ENCODE results near the gene SORCS1. TPM values are rescaled to one million over a fixed set of nuclear protein-coding genes. Genes with fewer than 3 reads are reported as not detected.

The SORCS1 gene
- polyA plus RNA-seq, 3 donors: 0.09 TPM; not detected in 2

DNA sequence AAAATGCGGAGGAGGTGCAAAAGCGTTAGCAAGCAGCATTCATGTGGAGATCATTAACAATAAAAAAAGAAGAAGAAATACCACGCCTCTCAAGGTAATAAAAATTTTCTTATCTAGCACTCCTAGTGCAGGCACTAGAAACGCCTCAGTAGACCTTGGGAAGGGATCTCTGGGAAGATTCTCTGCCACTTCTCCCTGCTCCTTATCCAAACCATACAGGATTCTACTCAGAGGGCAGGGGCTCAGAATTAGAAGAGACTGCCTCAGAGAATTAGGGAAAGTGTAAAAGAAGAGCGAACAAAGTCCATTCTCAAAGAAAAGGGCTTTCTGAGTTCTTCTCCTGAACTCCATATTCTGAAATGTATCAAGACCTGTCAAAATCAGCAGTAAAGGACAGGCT is 413.4 kb downstream of the SORCS1 start:
- Mint-ChIP-seq H3K9me3 (peaks cover 3 to 10% (median 3%) of the 10 kb centered on the region in 7 donors), H3K27ac (no peak overlapping the region), H3K36me3 (no peaks in the 10 kb centered on the region), H3K4me1 (no peaks in the 10 kb centered on the region), H3K27me3 (ENCODE audit: low read depth in 3 of 3) (no peaks in the 10 kb centered on the region), H3K4me3 (peak overlapping the region in 1 of 2 donors; percentile 14)
- Histone ChIP-seq H3K27ac (ENCODE audit: low read depth in 1 of 2, low read length in 2 of 2) (no peak overlapping the region), H3K4me3 (replicated peaks in 1 of 3; ENCODE audit: low read depth in 2 of 3, low read length in 3 of 3) (no peak overlapping the region), H4K20me1 (ENCODE audit: insufficient read depth, low read length) (no peaks in the 10 kb centered on the region), H3K79me2 (ENCODE audit: insufficient read depth, low read length) (no peaks in the 10 kb centered on the region), H3K4me1 (ENCODE audit: control insufficient read depth in 1 of 2, insufficient read depth in 2 of 2, low read length in 2 of 2) (no peaks in the 10 kb centered on the region), H2AFZ (ENCODE audit: insufficient read depth, low read depth, low read length, poor library complexity, severe bottlenecking) (no peak overlapping the region), H3K9ac (ENCODE audit: insufficient read depth, low read length, poor library complexity, severe bottlenecking) (no peak overlapping the region), H3K9me3 (replicated peaks in 1 of 2; ENCODE audit: control insufficient read depth in 1 of 2, insufficient read depth in 1 of 2, low read length in 2 of 2) (peaks cover 4% of the 10 kb centered on the region in 2 donors), H3K4me2 (replicated peaks; ENCODE audit: extremely low read depth, low read length, poor library complexity, severe bottlenecking) (no peak overlapping the region), H3K27me3 (ENCODE audit: control insufficient read depth in 2 of 2, insufficient read depth in 2 of 2, low read length in 2 of 2) (no peaks in the 10 kb centered on the region), H3K36me3 (replicated peaks in 1 of 2; ENCODE audit: control insufficient read depth in 1 of 2, insufficient read depth in 2 of 2, low read length in 2 of 2) (no peaks in the 10 kb centered on the region)
- DNase-seq: no peak
- intact Hi-C loops (cut with micrococcal nuclease): no loop called here
- no CpG with 5 or more reads among the region's 5 CpGs for WGBS (ENCODE audit: insufficient coverage)
- TF ChIP-seq, protein P1, sequence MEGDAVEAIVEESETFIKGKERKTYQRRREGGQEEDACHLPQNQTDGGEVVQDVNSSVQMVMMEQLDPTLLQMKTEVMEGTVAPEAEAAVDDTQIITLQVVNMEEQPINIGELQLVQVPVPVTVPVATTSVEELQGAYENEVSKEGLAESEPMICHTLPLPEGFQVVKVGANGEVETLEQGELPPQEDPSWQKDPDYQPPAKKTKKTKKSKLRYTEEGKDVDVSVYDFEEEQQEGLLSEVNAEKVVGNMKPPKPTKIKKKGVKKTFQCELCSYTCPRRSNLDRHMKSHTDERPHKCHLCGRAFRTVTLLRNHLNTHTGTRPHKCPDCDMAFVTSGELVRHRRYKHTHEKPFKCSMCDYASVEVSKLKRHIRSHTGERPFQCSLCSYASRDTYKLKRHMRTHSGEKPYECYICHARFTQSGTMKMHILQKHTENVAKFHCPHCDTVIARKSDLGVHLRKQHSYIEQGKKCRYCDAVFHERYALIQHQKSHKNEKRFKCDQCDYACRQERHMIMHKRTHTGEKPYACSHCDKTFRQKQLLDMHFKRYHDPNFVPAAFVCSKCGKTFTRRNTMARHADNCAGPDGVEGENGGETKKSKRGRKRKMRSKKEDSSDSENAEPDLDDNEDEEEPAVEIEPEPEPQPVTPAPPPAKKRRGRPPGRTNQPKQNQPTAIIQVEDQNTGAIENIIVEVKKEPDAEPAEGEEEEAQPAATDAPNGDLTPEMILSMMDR (IDR thresholded peaks at IDR 0.05): no peak

DNA sequence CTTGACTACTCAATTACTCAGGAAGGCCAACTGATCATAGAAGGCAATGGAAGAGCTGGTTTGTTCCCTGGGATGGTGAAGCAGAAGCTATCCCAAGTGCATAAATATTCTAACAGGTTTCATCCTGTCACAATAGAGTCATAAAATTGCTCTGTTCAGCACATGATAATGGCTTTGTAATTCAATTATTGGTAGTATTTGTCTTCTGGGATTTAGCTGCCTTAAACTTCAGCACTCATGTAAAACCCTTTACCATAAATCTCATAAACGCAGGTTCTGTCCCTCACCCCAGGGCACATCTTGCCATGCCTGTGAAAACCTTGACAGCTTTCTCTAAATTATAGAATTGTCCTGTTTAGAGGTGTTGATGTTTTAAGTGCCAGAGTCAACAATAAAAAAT is 417.6 kb downstream of the SORCS1 start:
- H3K4me2 ChIP-seq (replicated peaks; ENCODE audit: extremely low read depth, low read length, poor library complexity, severe bottlenecking): no peak overlapping the region
- H3K36me3 ChIP-seq (replicated peaks in 1 of 2; ENCODE audit: control insufficient read depth in 1 of 2, insufficient read depth in 2 of 2, low read length in 2 of 2): no peaks in the 10 kb centered on the region
- Mint-ChIP-seq H3K27ac (no peak overlapping the region), H3K4me3 (no peak overlapping the region), H3K9me3 (peaks cover 0 to 1% (median 0%) of the 10 kb centered on the region in 7 donors), H3K4me1 (no peaks in the 10 kb centered on the region), H3K27me3 (ENCODE audit: low read depth in 3 of 3) (peaks cover 0 to 2% (median 0%) of the 10 kb centered on the region in 3 donors), H3K36me3 (no peaks in the 10 kb centered on the region)
- TF ChIP-seq, protein P1 (IDR thresholded peaks at IDR 0.05): no peak
- no peak overlapping the region for H2AFZ ChIP-seq (ENCODE audit: insufficient read depth, low read depth, low read length, poor library complexity, severe bottlenecking)
- no peak overlapping the region for H3K27ac ChIP-seq (ENCODE audit: low read depth in 1 of 2, low read length in 2 of 2)
- no peaks in the 10 kb centered on the region for H4K20me1 ChIP-seq (ENCODE audit: insufficient read depth, low read length)
- intact Hi-C loops (cut with micrococcal nuclease): no loop called here
- DNase-seq: no peak
- no peak overlapping the region for H3K4me3 ChIP-seq (replicated peaks in 1 of 3; ENCODE audit: low read depth in 2 of 3, low read length in 3 of 3)
- H3K4me1 ChIP-seq (ENCODE audit: control insufficient read depth in 1 of 2, insufficient read depth in 2 of 2, low read length in 2 of 2): no peaks in the 10 kb centered on the region
- no peak overlapping the region for H3K9ac ChIP-seq (ENCODE audit: insufficient read depth, low read length, poor library complexity, severe bottlenecking)
- no peaks in the 10 kb centered on the region for H3K9me3 ChIP-seq (replicated peaks in 1 of 2; ENCODE audit: control insufficient read depth in 1 of 2, insufficient read depth in 1 of 2, low read length in 2 of 2)
- H3K27me3 ChIP-seq (ENCODE audit: control insufficient read depth in 2 of 2, insufficient read depth in 2 of 2, low read length in 2 of 2): no peaks in the 10 kb centered on the region
- no CpG with 5 or more reads among the region's 1 CpG for WGBS (ENCODE audit: insufficient coverage)
- no peaks in the 10 kb centered on the region for H3K79me2 ChIP-seq (ENCODE audit: insufficient read depth, low read length)

All from CD14-positive monocyte (primary cell).